ENCODE results near the gene ZDHHC9.

ZDHHC9 gene

GRCh38 chrX:129763666-129764065 is 80.0 kb downstream of the ZDHHC9 start:
- no peak for DNase-seq (ENCODE audit: low read depth in 2 of 2)

DNA sequence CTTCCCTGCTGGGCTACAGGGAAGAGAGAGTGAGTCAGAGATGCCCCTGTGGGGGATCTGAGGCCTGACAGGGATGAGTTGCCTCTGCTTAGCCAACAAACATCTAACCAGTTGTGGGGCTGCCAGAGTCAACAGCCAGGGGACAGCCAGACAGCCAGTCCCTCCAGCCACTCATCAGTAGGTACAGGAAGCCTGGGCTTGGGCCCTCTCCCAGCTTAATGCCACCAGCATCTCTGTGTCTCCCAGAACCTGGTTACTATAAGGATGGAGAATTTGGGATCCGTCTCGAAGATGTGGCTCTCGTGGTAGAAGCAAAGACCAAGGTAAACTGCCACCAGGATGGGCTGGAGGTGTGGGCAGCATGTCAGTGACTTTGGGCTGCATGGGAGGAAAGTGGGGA is 81.2 kb downstream of the ZDHHC9 start:
- no peak for DNase-seq (ENCODE audit: low read depth in 2 of 2)

- DNase-seq (ENCODE audit: low read depth in 2 of 2) = no peak
These were observed 82.1 kb downstream of the ZDHHC9 start for GRCh38 chrX:129761596-129761995.

GRCh38 chrX:129760981-129761380 is 82.7 kb downstream of the ZDHHC9 start:
- DNase-seq (ENCODE audit: low read depth in 2 of 2) = no peak

- DNase-seq (ENCODE audit: low read depth in 2 of 2) = no peak
These were observed 83.5 kb downstream of the ZDHHC9 start for GRCh38 chrX:129760155-129760554.

DNA sequence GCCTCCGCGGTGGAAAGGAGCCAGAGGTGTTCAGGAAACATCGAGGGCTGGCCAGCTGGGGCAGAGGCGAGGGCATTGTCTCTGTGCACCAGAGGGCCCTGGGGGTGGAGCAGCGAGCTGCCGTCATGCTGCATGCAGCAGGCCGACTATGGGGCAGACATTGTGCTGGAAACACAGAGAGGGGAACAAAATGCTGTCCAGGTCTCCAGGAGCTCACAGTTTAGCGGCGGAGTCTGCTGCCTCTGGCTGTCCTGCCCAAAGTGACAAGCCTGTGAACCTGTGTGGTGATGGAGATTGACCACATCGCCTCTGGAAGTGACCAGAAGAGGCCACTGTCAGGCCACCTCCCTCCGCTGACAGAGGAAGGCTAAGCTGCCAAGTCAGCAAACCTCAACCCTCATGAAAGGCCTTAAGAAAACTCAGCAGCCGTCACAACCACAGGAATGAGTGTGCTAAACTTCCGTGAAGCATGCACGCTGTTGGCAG is 84.1 kb downstream of the ZDHHC9 start:
- no peak for DNase-seq (ENCODE audit: low read depth in 2 of 2)

DNA sequence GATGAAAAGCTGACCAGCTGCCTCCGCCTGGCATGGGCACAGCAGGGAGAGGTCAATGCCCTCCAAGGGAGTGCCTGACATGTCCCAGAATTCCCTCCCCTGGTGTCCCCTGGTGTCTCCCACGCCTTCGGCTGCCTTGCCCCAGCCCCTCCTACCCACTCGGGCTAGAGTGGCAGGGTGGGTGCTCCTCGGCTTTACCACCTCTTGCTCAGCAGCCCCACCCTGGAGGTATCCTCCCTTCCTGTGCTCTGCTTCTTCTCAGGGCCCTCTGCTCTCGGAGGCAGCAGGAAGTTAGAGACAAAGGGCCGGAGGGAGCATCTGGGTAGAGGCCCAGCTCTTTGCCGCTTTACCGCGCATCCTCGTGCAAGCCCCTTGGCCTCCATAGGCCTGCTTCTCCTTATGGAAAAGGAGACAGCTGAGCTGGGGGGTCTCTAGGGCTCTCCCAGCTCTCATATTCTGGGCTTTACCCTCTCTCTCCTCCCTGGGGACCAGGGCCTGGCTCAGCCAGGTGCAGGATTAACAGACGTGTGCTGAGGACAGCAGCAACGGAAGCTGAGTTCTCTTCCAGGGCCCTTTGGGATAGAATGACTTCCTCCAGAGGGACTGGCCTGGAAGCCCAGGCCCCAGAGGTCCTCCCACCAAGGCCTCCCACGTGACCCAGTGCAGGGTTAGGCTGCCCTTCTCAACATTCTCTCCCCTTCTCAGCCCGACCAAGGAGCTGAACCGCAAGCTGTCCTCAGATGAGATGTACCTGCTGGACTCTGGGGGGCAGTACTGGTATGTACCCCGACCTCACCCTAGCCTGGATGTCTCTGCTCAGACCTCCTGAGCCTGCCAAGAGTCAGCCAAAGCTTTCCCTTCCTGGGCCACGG is 87.7 kb downstream of the ZDHHC9 start:
- no peak for DNase-seq (ENCODE audit: low read depth in 2 of 2)

DNA sequence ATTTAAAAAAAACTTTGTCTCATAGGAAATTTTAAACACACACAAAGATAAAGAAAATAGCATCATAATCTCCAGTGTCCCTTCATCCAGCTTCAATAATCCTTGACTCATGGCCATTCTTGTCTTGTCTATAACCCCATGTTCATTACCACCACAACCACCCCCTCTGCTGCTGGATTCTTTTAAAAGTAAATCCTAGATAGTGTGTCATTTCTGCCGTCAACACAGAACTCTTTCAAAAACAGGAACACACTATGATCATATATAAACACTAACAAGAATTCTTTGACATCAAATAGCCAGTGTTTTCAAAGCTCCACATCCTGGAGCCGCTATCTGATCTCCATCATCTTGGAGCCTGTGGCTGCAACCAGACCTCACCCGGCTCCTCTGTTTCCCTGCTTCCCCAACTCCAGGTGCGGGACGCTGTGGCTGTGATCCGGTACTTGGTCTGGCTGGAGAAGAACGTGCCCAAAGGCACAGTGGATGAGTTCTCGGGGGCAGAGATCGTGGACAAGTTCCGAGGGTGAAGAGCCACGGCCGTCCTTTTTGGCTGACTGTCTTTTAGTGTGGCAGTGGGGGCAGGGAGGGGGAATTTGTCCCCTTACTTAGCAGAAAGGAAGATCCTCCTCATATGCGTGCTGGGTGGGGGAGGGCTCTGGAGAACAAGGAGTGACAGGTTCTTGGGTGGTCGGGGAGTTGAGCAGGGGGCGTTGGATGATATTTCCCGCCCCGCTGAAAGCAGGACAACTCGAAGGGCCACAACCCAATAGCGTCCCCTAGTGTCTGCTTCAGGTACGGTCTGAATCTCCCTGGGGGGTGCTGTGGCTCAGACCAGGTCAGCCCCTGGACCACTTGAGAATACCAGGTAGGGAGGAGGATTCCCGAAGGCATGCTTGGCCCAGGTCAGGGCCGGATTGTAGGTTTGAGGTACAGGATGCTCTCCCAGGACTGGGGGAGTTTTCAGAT is 89.3 kb downstream of the ZDHHC9 start:
- no peak for DNase-seq (ENCODE audit: low read depth in 2 of 2)

Measured in activated CD8-positive, alpha-beta memory T cell treated with anti-CD3 and anti-CD28 coated beads for 4 hours (primary cell).